Right lung (tissue), 5 donors: ENCODE results near the gene FGFR4. TPM values are rescaled to one million over a fixed set of nuclear protein-coding genes. Genes with fewer than 3 reads are reported as not detected.

ENCODE experiments used
- DNase-seq, 2 donors: peaks; one replicate each; pipeline ENCODE4 v3.0.0-alpha.2; 2013
- polyA plus RNA-seq, 5 donors: library from polyadenylated mRNA; unstranded; fragments of 120-200 nt; gene quantifications; one replicate each; pipeline versions ENCODE4 v1.2.1 to v1.2.3, GENCODE V29; 2013; ENCODE audit warnings: inconsistent platforms in 1 of 5, low replicate concordance in 1 of 5; ENCODE audit not compliant: insufficient read length in 5 of 5, insufficient read depth in 1 of 5

The FGFR4 gene
- polyA plus RNA-seq, 5 donors, result 135 to 342 (median 218) TPM

DNA sequence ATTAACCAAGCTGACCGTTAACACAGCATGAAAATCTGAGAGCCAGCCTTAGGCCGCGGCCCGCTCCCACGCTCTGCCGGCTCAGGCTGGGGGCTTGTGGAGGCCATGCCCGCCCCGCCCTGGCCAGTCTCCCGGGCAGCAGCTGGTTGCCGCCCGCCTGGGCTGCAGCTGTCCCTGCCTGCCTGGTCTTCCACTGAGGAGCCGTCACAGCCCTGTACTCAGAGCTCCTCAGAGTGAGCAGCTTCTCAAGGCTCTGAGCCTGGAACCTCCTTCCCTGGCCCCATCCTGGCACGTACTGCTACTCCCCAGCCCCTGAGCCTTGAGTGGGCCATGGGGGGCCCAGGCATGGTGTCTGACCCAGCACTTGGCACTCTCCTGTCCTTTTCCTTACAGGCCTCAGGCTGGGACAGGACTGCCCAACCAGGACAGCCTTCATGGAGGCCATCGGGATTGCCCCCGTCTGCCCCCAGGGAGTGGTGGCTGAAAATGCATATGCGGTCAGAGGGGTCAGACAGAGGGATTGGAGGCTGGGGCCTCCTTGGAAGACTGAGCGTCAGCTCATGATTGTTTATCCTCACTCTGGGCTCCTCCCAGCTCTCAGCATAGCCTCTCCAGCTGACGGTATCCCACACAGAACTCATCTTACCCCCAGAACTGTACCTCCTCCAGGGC is 11.9 kb downstream of the FGFR4 start:
- DNase-seq, result peak; percentile 79 to 81

GRCh38 chr5:177099422-177100093 is 12.8 kb downstream of the FGFR4 start:
- DNase-seq, result no peak

DNA sequence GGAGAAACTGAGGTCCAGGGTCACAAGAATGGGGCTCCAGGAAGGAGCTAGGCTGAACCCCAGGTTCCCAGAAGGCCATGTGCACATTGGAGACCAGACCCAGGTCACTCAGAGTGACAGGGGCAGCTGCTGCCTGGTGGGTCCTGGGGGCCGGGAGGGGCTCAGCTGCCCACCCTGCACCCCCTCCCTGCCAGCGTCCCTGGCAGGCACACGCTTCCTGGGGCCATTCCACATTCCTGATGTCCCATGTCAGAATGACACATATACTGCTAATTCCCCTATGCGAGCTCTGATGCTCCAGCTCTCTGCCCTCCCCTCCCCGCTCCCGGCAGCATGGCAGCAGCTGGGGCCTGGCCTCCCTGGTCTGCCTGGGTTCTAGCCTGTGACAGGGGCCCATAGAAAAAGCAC is 14.0 kb downstream of the FGFR4 start:
- no peak for DNase-seq

GRCh38 chr5:177103523-177104253 is 17.0 kb downstream of the FGFR4 start:
- no peak for DNase-seq

DNA sequence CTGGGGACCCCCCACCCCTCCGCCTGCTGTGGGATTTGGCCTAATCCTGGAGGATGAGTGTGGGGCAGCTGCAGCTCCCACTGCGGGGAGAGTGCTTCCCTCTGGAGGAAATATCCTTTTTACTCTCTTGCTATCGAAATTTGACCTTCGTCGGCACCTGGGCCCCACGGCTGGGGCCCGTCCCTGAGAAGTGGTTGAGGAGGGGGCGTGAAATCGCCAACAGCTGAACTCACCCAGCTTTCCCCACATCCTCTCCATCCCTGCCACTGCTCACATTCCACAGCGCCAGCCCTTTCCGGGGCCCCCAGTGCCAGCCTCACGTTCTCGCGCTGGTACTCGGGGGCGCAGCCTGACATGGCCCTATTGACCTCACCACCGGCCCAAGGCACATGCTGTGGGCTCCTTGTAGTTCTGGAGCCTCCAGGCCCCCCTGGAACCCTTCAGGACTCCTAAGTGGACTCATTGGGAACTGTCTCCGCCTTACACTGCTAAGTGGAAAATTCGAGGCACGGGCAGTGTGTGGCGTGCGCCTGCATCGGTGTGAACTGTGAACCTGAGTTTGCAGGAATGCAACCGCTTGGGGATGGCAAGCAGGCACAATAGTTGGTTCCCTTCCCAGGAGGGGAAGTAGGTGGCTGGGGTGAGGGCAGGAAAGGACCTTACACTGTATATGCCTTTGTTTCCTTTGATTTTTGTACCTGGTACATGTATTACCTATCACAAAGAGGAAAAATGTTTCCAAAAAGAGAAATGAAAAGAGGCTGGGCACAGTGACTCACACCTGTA is 19.2 kb downstream of the FGFR4 start:
- no peak for DNase-seq

- no peak for DNase-seq
Measured at GRCh38 chr5:177107159-177107558, 20.4 kb downstream of the FGFR4 start.

DNA sequence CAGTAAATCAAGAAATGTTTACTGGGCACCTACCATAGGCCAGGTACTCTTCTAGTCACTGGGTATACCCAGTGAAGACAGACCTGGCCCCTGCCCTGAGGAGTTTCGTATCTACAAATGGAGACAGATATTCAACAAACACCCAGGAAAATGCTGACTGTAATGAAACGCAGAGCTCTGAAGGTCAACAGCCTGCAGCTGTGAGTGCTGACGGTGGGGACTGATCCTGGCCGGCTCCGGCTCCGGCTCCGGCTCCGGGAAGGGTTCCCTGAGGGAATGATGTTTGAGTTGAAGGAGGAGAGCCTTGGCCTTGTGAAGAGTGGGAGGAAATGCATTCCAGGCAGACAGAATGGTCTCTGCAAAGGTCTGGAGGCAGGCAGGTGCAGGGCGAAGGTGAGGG is 23.1 kb downstream of the FGFR4 start:
- DNase-seq, result no peak

DNA sequence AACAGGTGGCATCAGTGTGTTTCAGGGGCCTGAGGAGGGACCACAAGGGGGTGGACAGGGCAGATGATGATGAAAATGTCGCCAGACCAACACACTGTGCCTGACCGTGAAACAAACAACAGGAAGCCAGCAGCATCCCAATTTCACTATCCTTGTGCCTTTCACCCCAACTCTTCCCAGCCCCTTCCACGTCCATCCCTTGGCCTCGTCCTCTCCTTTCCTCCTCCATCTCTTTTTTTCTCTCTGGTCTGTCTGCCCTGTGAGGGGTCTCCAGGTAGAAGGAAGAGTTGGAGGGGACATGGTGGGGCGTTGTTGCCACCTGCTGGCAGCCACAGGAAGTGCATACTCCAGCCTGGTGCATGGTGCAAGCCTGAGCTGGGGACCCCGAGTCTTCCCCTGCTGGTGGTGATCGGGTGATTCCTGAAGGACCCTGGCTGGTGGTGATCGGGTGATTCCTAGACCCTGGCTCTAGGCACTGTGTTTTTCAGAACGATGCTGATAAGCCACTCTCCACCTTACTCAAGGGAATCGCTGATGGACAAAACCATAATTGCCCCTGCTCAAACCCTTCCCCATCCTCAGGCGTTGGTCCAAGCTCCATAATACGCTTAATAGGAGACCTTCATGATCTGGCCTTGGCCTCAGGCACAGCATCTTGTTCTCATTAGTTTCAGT is 25.1 kb downstream of the FGFR4 start:
- DNase-seq, result no peak

- DNase-seq, result no peak
Measured at GRCh38 chr5:177112589-177113220, 26.0 kb downstream of the FGFR4 start.

DNA sequence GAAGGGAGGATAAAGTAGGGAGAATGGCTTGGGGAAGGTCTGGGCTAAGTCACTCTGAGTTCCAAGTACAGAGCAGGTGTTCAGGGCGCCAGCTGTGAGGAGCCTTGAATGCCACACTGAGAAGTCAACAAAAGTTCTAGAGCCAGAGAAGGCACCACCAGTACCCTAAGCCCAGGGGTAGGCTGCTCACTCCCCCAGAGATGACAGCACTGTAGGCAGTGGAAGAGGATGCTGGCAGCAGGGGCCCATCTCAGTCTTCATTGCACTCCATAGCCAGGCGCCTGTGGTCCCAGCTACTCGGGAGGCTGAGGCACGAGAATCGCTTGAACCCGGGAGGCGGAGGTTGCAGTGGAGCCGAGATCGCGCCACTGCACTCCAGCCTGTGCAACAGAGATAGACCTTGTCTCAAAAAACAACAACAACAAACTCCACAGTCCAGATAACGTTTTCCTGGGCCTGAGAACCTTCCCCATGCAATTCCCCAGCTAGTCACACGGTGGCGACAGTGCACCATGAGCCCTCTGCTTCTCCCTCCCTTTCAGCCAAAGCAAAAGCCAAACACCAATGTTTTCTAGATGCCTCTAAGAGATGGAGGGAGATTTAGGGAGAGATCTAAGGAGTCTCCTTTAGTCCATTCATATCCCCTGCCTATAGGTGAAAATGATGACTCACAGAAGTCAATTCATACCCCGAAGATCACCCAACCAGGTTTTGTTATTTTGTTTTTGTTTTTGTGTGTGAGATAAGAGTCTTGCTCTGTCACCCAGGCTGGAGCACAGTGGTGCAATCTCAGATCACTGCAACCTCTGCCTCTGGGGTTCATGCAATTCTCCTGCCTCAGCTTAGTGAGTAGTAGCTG is 27.1 kb downstream of the FGFR4 start:
- DNase-seq, result peak in 1 of 2 donors; percentile 59

DNA sequence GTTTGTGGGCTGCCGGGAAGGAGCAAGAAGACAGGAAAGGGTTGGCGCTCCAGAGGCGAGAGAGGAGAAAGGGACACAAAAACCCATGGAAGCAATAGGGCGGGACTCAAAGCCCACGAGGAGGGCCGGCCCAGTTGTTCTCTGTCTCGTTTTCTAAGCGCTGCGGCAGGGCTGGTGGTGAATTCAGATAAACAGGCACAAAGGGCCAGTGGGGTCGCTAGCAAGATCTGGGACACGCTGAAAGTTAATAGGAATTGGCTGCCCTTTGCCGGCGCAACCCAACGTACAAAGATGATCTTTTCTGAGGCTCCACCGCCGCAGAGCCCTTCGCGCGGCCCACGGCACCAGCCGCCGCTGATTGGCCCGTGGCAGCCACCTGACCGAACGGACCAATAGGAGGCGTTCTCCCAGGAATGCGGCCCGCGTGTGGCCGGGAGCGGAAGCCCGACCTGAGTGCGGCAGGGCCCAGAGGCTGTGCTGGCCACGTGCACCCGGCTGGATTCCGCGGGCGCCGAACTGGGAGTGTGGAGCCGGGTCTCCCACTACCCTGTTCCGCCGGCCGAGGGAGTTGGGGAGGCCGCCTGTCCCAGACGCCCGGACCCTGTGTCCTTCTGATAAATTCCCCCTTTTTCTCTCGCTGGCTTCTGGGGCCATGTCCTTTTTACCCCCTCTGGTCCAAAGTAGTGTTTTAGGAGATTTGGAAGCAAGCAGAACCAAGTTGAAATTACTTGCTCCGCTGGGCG is 30.1 kb downstream of the FGFR4 start:
- peak; percentile 79 to 80 for DNase-seq

DNA sequence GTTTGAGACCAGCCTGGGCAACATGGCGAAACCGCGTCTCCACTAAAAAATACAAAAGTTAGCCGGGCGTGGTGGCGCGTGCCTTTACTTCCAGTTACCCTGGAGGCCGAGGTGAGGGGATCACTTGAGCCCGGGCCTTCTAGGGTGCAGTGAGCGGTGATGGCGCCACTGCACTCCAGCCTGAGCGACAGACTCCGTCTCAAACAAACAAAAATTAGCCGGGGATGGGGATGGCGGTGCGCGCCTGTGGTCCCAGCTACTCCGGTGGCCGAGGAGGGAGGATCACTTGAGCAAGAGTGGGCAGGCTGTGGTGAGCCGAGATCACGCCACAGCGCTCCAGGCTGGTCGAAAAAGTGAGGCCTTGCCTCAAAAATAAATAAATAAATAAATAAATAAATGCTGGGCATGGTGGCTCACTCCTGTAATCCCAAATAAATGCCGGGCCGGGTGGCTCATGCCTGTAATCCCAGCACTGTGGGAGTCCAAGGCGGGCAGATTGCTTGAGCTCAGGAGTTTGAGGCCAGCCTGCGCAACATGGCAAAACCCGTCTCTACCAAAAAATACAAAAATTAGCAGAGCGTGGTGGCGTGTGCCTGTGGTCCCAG is 30.8 kb downstream of the FGFR4 start:
- no peak for DNase-seq

GRCh38 chr5:177122566-177122965 is 35.9 kb downstream of the FGFR4 start:
- DNase-seq, result no peak

- no peak for DNase-seq
Measured at GRCh38 chr5:177123789-177124485, 37.2 kb downstream of the FGFR4 start.

DNA sequence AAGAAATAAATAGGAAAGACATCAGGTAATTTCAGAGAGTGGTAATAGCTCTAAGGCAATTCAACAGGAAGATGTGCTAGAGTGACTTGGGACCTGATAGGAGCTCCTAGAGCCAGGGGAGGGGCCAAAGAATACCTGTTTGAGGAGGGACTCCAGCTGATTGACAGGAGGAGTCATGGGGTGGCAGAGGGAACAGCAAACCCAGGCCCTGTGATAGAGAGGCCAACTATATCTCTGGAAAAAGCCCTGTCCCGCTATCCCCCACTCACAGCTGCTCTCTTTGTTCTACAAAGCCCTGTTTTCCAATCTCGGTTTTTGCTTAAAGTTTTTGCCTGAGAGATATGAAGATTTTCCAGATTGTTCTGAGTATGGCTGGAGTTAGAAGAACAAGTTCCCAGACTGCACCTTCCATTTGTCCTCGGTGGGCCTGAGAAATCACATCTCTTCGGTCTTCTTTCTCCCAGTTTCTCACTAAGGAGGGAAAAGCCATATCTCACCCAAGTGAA is 37.8 kb downstream of the FGFR4 start:
- no peak for DNase-seq

DNA sequence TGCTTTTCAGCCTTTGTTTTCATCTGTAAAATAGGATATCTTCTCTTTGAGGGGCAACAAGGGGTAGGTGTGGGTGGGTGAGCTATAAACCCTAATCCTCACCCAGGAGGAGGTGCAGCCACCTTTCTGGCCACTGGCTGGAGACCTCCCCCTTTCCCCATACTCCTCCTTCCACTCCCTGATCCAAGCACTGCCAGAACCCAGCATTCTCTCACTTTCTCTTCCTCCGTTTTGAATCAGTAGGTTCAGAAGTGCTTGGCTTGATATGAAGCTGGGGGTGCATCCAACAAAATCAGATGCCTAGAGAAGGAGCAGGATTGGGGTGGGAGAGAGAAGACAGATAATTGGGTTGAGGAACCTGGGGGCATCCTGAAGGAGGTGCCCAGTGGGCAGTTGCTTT is 40.1 kb downstream of the FGFR4 start:
- no peak for DNase-seq

DNA sequence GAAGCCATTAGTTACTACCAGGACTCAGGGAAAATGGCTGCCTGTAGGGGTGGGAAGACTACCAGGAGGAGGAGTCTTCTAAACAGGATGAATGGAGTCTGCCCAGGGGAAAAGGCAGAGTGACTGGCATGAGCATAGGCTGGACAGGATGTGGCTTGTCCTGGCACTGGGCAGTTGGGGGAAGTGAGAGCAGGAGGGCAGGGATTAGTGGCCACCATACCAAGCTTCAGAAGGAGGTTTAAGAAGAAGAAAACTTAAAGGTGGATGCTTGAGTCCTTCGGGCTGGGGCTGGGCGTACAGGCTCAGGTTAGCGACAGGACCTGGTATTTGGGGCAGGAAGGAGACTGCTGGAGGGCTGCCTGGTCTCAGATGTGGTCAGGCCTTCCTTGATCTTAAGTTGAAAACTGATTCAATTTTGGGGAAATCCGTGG is 41.9 kb downstream of the FGFR4 start:
- DNase-seq, result no peak
